ENCODE measurements around the gene BROX. TPM values are rescaled to one million over a fixed set of nuclear protein-coding genes. Genes with fewer than 3 reads are reported as not detected.

The BROX gene
- total RNA-seq (2022; extraction: Qiagen RNA extraction; ENCODE audit: low read depth) = 16.9 to 23.1 TPM (median 19.7 TPM) in 5 replicates

GRCh38 chr1:222712253-222713090 lies at the start of gene BROX, which contains the start of gene AIDA:
BROX (plus strand) TSS chr1:222712564; CDS start chr1:222715700, 3,136 bp downstream.
AIDA (minus strand) TSS chr1:222712491; CDS start chr1:222712317, 174 bp downstream.

GRCh38 chr1:222736972-222737371 lies 24.6 kb downstream of the BROX start, which contains the start of gene FAM177B:
FAM177B (plus strand) TSS chr1:222737202; CDS start chr1:222746546, 9,344 bp downstream.

Other genes with a start within 250 kb of the BROX start
- 9.2 to 12.1 TPM (median 10.8 TPM) in 5 replicates for gene HHIPL2, start 164.5 kb upstream of the BROX start, total RNA-seq (2022; extraction: Qiagen RNA extraction; ENCODE audit: low read depth)
- 7.4 to 10.4 TPM (median 9.9 TPM) in 5 replicates for gene TAF1A, start 122.6 kb upstream of the BROX start, total RNA-seq (2022; extraction: Qiagen RNA extraction; ENCODE audit: low read depth)
- 12.8 to 25.5 TPM (median 20.7 TPM) in 5 replicates for gene MIA3, start 94.5 kb upstream of the BROX start, total RNA-seq (2022; extraction: Qiagen RNA extraction; ENCODE audit: low read depth)
- gene AIDA, start 73 bp upstream of the BROX start, total RNA-seq (2022; extraction: Qiagen RNA extraction; ENCODE audit: low read depth) = 57.1 to 75.7 TPM (median 71.5 TPM) in 5 replicates
- not detected in 5 replicates for gene FAM177B, start 24.6 kb downstream of the BROX start, total RNA-seq (2022; extraction: Qiagen RNA extraction; ENCODE audit: low read depth)
- 1.3 to 2.2 TPM (median 2.0 TPM) in 5 replicates for gene DISP1, start 102.5 kb downstream of the BROX start, total RNA-seq (2022; extraction: Qiagen RNA extraction; ENCODE audit: low read depth)